HG03558 (cell line): Measurements from ENCODE around the gene LONP2.

Experiments
- ATAC-seq: cut with Tn5 transposase; IDR thresholded peaks from one replicate; pipeline ENCODE4 v1.9.1; 2021; ENCODE audit warnings: moderate number of reproducible peaks; ENCODE audit not compliant: unreplicated experiment; ENCODE audit errors: extremely low read depth

LONP2 gene

GRCh38 chr16:48244080-48244862, at the start of gene LONP2:
TSS of gene LONP2 (plus strand) at chr16:48244300. CDS start at chr16:48244389, 89 bp downstream.
- peak; percentile 89 for ATAC-seq

GRCh38 chr16:48194828-48195556, 49.1 kb upstream of the LONP2 start:
- no peak for ATAC-seq

DNA sequence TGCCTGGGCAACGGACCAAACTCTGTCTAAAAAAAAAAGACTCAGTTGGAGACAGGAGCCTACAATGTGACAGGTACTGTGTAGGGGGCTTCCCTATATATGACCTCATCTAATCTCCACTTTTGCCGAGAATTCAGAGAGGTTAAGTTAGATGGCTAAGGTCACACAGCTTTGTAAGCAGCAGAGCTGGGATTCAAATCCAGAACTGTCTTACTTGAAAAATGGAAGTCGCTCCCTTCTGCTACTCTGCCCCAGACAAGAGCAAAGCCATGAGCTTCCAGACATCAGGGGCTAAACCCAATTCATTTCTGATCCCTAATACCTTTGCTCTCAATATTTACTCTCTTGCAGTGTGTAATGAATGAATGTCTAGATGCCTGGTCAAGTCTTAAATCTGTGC, 46.8 kb upstream of the LONP2 start:
- no peak for ATAC-seq

DNA sequence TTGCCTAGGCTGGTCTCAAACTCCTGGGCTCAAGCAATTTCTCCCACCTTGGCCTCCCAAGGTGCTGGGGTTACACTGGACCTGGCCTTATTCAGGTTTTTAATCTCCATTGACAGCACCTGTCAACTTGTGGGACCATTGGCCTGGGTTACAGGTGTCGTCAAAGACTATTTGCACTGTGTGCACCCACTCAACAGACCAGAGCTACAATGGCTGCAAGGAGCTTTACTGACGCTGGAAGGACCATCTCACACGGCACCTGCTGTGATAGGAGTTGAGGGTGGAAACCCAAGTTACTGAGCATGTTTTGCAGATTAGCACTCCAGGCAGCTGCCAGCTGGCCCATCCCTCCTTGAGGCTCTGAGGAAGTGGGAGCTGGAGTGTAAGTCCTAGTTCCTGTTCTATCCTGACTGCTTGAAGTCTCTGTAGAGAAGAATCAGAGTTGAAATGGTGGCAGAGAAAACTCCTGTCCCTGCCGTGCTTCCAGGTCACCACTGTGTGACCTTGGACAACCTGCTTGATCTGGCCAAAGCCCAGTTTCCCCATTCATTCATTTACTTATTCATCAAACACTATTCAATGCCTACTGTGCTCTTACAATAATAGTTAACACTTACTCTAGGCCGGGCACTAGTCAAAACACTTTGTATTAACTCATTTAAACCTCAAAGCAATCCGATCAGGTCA, 42.4 kb upstream of the LONP2 start:
- ATAC-seq = no peak

- no peak for ATAC-seq
Observed at GRCh38 chr16:48203974-48204824, 39.9 kb upstream of the LONP2 start.

DNA sequence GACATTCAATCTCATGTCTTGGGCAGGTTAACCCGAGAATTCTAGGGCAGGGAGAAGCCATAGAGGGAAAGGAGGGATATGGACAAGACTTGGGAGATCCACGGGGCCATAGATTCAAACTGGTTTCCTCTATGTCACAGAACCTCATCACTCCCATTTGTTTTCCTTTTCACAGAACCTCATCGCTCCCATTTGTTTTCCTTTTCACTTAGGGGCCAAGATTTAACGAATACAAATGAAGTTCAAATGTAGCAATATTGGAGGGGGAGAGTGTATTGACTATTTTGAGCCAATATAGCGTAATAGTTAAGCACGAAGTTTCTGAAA, 39.3 kb upstream of the LONP2 start:
- ATAC-seq = no peak

DNA sequence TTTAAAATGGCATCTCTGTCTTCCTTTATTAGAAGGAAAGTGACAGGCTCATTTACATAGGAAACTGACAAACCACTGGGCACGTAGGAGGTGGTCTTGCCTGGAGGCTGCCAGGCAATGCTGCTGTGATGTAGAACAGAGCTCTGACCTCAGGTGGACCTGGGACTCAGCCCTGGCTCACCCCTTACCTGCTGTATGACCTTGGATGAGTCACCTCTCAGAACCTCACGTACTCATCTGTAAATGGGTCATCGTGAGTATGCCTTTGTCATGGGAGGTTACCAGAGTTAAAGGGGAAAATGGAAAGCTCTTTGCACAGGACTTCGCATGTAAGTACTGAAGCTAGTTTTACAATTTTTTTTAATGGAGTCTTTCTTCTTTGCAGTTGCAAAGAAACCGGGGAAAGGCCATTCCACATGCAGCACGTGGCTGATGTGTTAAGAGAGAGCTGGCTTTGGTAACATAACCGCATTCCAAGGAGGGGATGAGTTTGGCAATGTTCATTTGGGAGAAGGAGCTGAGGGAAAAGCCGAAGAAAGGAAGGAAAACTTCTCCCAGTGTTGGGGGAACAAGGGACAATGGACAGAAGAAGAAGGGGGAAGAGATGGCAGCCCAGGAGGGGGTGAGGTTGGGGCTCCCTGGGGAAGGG, 37.4 kb upstream of the LONP2 start:
- no peak for ATAC-seq

DNA sequence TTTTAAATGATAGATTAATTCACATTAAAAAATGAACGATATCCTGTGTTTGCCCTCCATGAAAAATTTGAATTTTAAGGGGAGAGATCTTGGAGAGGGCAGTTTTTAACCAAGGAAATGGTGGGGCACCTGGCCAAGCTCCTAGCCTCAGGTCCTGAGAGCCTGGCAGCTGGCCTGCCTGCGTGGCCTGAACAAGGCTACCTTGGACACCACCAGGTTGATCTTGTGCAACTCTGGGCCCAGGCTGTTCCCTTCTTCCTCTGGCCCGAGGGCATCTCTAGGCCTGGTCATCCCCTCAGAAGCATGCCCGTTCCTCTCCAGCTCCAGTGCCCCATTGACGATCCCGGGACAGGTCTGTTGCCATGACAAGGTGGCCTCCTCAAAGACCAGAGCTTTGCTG, 33.4 kb upstream of the LONP2 start:
- ATAC-seq = no peak

DNA sequence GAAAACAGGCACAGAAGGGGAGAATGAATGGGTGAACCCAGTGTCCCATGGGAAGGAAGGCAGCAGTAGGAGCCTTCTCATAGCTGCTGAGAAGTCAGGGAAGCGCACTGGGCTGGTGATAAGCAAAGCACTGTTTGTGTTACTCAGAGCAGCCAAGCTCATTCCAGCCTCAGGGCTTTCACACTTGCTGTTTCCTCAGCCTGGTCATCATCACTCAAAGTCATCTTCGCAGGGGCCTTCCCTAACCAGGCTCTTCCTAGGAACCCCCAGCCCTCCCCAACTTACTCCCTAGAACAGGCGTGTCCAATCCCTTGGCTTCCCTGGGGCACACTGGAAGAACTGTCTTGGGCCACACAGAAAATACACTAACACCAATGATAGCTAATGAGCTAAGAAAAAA, 32.1 kb upstream of the LONP2 start:
- no peak for ATAC-seq

GRCh38 chr16:48215738-48216137, 28.4 kb upstream of the LONP2 start:
- no peak for ATAC-seq

DNA sequence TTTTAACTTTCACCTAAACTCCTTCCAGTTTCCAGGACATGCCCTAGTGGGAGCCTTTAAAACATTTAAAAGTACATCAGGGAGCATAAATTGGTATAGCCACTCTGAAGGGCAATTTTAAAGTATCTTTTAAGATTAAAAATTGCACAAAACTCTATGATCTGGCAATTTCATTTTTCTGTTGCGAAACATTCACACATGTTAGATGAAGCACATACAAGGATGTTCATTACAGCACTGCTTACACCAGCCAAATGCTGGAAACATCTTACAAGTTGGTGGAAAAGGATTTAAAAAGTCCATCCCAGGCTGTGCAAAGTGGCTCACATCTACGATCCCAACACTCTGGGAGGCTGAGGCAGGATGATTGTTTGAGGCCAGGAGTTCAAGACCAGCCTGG, 26.4 kb upstream of the LONP2 start:
- ATAC-seq = no peak

GRCh38 chr16:48218473-48218872, 25.6 kb upstream of the LONP2 start:
- ATAC-seq = no peak

DNA sequence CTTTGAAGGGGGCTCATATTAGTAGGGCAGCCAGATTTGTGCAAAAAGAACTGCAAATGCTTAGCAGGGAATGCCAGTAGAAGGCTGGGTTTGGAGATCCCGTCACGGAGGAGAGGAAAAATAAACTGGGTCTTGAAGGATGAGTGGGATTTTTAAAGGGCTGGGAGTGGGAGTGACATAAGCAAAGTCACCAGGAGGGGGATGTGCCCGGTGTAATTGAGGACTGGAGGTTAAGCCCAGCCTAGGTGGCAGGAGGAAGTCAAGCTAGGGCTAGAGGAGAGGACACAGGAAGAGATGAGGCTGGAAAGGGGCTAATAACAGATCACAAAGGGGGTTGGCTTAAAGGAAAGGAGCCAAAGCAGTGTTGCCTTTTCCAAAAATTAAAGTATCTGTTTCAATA, 23.2 kb upstream of the LONP2 start:
- no peak for ATAC-seq

GRCh38 chr16:48223490-48223889, 20.6 kb upstream of the LONP2 start:
- no peak for ATAC-seq

DNA sequence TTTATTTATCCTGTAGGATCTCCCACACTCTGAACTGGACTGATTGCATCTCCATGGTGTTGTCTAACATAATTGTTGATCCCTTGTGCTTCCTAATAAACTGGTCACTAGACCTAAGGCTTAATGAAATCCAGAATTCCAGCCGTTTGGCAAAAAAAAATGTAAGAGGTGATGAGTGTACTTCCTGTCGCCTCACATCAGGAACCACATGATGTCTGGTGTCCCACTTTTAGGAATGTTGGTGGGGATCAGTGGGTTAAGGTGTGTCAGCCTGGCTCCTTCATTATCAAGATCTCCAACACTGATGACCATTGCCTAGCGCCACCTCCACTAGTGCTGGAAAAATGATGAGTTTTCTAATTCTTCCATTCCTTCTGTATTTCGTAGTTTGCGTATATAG, 18.6 kb upstream of the LONP2 start:
- no peak for ATAC-seq

GRCh38 chr16:48231727-48232492, 12.2 kb upstream of the LONP2 start:
- no peak for ATAC-seq

GRCh38 chr16:48232493-48233040, 11.5 kb upstream of the LONP2 start:
- ATAC-seq = no peak

DNA sequence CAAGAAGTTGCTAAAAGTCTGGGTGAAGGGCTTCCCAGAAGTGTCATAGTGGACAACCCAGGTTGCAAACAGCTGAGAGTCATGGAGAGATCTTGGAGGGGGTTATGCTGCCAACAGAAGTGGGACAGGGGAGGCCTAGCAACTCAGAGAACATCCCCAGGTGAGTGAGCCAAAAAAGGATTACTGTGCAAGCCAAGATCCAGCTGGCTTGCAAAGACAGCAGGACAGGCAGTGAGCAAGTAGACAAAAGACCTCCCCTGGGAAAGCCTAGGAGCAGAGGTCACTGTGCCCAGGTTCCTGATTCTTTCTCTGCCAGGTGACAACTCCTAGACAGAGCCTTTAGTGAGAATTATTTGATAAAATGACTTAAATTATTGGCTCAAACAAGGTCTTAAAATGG, 9.5 kb upstream of the LONP2 start:
- ATAC-seq = no peak

DNA sequence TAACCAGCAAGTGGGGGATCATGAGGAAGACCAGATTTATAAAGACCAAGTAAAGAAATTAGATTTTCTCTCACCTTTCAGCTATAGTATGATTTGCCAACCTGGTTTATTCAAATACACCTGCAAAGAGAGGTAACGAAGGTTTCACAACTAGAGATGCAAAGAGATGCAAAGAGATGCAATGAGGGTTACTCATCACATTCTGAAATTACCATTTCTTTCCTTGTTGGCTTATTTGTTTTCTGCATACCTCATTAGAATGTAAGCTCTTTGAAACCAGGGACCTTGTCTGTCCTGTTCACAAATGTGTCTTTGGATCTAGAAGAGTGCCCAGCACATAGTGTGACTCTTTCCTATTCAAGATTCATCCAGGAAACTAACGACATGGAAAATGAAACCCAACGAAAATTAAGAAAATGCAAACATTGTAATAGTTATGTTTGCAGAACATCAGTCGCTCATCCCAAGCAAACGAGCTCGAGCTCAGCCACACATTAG, 9.0 kb upstream of the LONP2 start:
- no peak for ATAC-seq
